GM19397 (cell line): ENCODE data around the gene MTHFD2.
"Not testable (repeated sequence)": the region's sequence is repeated elsewhere in the genome, so short reads cannot be mapped to it uniquely, and the experiment has no call there.

Experiments used
- ATAC-seq: cut with Tn5 transposase; IDR thresholded peaks from one replicate; pipeline ENCODE4 v1.9.1; 2021; ENCODE audit warnings: mild to moderate bottlenecking, moderate library complexity; ENCODE audit not compliant: unreplicated experiment

Gene MTHFD2

DNA sequence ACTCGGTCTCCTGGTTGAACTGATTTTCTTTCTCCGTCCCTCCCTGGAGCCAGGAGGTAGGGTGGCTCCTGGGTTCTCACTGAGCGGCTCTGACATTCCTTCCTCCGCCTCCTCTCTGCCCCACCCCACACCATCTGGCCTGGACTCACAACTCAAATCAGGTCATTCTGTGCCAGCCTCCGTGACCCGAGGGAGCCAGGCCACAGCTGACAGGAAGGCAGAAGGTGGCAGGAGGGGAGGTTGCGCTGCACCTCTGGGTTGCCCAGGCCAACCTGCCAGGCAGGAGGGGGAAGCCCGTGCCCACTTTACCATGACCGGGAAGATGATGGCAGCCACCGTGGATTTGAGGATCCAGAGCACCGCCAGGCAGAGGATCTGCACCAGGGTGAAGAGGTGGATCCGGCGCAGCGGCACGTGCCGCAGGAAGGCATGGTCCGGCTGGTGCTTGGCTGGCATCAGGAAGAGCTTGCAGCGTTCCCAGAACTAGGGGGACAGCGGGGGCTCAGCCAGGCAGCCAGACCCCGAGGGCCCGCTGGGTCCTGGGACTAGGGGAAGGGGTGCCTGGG lies 28.3 kb downstream of the MTHFD2 start:
- no peak for ATAC-seq

DNA sequence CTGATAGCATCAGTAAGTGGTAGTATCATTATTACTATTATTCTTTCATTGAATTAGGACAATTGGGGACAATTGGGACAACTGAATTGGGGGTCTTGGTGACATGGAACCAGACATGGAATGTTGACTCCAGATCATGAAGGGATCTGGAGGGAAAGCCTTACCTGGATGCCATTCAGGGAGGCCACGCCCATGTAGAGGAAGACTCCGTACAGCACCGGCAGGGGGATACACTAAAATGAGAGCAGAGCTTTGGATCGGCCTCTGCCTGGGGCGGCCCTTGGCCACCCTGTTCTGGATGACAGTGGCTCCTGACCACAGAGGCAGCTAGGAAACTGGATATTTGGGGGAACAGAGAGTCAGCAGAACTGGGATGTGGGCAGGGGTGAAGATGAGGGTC lies 29.2 kb downstream of the MTHFD2 start:
- ATAC-seq: no peak

DNA sequence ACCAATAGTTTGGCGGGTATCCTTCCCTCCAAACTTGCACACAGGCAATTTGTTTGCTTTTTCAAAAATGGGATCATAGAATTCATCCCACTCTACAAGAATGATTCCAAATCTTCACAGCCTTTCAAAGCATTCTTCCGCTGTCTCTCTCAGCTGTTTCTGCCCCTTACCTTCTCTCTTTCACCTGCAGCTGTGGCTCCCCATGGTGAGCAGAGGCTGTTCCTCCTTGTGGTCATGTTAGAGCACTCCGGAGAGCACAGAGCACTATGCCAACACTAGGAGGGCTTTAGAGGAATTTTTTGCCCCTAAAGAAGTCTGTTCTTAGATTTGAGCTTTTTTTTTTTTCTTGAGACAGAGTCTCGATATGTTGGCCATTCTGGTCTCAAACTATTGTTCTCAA lies 30.4 kb downstream of the MTHFD2 start:
- no peak for ATAC-seq

DNA sequence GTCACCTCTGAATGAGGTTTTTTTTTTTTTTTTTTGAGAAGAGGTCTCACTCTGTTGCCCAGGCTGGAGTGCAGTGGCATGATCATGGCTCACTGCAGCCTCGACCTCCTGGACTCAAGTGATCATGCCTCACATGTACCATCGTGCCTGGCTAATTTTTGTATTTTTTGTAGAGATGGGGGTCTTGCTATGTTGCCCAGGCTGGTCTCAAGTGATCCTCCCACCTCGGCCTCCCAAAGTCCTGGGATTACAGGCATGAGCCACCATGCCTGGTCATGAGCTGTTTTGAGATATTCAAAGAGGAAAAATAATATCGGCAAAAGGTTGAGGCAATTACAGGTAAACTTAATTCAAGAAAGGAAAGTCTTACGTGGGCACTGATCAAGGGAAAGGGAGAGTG lies 31.4 kb downstream of the MTHFD2 start:
- ATAC-seq: not testable (repeated sequence)

DNA sequence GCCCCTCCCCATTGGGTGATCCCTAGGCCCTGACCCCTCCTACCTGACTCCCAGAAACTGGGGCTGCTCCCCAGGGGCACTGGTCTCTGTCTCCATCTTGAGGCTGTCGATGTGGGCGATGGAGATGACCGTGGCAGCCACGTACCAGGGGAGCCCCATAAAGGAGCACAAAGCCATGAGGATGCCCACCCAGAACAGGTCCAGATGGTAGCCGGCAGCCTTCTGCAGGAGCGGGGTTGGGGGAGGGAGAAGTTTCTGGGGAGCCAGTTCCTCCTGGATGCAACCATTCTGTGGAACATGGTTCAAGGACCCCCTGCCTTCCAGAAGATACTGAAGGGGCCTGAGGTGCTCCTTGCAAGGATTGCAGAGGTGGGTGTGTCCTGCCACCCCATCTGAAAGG lies 34.0 kb downstream of the MTHFD2 start:
- ATAC-seq: no peak

DNA sequence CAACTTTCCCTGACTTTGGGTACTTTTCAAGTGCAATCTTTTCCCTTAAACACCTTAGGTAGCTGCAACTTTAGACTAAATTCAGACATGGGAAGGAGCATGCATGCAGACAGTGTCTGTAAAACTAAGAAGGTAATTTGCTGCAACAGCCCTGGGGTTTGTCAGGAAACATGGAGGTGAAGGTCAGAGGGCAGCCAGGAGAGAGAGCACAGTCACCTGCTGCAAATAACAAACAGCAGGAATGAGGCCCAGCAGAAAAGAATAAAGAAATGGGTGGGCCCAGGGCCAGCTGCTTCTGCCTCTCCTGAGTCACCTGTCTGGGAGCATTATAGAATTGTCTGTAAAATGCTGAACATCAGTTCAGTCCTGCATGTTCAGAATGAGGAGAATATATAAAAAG lies 35.2 kb downstream of the MTHFD2 start:
- ATAC-seq: no peak

DNA sequence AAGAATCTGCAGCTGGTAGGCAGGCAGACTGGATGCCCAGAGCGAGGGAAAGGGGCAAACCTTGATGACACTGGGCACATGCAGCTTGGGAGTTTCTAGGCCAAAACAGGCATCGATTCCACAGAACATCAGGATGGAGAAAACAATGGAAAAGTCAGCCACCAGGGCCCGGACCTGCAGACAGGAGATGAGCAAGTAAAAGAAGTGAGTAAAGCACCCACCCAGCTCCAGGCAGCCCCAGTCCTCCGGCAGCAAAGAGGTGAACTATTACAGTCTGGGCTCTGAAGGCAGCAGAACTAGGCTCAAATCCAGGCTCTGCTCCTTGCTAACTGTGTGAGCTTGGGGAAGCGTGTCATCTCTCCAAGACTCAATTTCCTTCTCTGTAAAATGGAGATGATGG lies 36.6 kb downstream of the MTHFD2 start:
- ATAC-seq: no peak

DNA sequence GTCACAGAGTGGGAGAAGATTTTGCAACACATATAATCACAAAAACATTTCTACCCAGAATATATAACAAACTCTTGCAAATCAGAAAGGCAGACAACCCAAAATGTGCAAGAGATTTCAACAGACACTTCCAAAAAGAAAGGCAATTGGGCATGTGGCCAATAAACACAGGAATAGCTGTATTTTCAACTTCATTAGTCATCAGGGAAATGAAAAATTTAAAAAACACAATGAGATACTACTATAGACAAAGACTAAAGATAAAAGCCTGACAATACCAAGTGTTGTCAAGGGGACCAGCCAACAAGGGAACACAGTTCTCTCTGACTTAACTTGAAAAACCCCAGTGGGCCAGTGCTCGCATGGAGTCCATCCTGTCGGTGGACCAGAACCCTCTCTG lies 40.5 kb downstream of the MTHFD2 start:
- ATAC-seq: no peak

DNA sequence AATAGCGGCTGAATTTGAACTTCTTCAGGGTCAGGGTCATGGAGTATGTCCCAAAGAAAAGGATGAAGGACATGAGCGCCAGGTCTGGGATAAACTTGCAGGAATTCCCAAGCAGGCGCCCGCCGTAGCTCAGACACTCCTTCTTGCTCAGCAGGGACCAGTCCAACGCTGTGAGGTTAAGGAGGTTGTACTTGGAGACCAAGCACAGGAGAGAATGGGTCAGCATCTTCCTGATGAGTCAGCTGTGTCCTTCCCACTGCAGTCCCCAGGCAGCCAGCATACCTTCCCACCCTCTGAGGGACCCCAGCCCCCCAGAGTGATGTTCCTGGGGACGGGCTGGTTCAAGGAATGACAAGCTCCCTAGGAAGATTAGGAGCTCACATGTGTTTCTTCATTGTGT lies 40.9 kb downstream of the MTHFD2 start:
- no peak for ATAC-seq

DNA sequence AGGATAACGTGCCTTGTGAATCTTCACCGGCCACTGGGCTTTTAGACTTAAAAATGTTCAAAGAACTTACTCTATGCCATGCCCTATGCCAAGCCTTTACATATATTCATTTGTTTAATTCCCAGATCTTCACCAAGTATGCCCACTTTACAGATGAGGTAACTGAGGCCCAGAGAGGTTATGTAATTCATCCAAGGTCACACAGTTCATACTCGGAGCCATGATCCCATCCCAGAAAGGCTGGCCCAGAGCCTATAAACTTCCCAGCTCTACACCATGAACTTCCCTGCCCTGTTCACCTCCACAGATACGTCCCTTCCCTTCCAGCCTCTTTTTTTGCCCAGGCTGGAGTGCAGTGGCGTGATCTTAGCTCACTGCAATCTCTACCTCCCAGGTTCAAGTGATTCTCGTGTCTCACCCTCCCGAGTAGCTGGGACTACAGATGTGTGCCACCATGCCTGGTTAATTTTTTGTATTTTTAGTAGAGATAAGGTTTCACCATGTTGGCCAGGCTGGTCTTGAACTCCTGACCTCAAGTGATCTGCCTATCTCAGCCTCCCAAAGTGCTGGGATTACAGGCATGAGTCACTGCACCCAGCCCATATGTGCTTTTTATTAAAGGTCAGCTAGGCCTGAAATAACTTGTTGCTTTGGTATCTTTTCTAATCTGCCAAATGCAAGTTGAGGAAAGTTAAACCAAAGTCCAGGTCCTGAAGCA lies 44.1 kb downstream of the MTHFD2 start:
- ATAC-seq: no peak

DNA sequence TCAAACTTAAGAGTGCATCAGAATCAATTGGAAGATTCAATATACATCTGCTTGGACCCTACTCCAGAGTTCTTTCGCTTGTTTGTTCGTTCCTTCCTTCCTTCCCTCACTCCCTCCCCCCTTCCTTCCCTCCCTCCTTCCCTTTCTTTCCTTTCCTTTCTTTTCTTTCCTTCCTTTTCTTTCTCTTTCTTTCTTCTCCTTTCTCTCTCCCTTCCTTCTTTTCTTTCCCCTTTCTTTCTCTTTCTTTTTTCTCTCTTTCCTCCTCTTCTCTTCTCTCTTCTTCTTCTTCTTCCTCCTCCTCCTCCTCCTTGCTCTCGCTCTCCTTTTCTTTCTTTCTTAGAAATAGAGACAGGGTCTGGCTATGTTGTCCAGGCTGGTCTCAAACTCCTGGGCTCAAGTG lies 45.9 kb downstream of the MTHFD2 start:
- ATAC-seq: no peak

DNA sequence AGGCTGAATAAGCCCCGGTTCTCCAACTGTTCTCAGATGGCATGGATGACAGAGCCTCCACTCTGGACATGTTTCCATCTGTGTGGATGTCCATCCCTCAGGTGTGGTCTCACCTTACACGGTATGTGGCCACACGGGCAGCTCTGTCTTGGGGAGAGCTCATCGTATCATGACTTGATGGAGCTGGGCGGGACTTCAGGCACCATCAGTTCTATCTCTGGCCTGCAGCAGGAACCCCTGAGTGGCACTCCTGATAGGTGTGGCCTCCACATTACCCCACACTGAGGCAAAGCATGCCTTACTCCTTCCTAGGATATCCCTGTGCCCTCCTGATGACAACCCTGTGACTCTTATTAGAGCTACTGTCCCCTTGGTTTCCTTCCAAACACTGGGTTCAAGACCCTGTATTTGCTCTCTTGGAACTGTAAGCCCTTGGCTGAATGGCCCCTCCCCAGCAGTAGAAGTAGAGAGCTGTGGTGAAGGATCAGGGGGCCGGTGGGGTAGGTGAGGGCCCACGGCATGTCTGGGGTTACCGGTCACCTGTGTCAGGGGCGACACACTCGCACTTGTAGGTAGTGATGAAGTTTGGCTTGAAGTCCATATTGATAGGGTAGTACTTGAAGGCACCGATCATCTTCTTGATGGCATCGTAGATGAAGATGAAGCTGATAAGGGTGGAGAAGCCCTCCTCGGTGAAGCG lies 48.2 kb downstream of the MTHFD2 start:
- ATAC-seq: no peak

DNA sequence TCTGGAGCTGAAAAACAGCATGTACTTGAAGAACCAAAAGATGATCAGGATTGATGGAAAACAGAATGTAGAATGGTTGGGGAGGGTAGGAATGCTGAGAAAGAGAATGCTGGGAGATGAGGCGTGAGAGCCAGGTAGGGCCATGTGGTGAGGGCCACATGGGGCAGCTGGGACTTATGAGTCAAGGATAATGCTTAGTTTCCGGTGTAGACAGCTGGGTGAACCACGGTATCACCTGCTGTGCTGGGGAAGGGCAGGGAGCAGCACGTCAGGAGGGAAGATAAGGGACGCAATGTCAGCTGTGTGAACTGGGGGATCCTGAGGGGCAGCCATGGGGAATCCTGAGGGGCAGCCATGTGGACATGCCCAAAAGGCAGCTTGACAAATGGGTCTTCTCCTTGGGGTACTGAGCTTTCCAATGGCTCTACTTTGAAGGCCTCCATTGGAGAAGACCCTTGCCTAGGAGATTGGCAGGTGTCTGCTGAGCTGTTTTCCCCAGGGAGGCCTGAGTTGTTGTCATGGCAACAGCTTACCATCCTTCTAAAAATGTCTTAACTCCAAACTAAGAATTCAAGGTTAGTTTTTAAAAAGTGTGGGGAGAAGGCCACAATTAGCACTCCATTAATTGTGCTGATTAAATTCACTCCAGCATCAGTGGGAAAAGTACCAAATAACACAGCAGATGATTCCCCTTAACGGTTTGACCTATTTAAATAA lies 51.1 kb downstream of the MTHFD2 start:
- no peak for ATAC-seq

DNA sequence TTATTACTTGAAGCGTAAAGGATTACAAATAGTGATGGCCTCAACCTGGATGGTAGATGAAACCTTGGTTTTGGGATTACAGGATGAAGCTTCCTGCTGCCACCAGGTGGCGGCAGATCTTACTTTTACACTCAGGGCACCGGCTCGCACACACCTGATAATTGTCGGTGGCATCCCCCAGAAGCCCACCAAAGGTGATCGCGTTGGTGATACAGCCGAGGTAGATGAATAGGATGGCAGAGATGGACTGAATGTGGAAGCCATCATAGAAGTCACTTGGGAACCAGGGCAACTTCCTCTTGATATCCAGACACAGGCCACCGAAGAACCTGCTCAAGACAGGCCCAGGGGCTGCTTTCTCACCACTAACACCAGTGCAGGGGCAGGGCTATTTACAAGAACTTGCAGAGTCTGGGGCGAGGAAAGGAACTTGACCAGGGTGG lies 51.8 kb downstream of the MTHFD2 start:
- no peak for ATAC-seq

DNA sequence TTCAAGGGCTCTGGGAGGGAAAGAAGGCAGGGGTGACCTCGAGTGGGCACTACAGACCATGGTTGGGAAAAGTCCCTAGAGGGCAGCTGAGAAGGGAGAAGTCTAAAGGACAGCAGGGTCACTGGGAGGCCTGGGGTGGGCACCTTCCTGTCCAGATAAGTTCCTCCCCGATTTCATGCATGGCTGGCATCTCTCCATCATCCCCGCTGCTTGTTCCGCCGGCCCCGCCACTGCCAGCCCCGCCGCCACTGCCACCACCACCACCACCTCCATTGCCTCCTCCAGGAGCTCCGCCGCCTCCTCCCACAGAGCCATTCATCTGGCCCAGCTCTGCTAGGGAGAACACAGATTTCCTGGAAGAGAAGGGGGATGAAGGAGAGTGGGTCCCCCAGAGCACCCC lies 53.6 kb downstream of the MTHFD2 start:
- ATAC-seq: no peak

DNA sequence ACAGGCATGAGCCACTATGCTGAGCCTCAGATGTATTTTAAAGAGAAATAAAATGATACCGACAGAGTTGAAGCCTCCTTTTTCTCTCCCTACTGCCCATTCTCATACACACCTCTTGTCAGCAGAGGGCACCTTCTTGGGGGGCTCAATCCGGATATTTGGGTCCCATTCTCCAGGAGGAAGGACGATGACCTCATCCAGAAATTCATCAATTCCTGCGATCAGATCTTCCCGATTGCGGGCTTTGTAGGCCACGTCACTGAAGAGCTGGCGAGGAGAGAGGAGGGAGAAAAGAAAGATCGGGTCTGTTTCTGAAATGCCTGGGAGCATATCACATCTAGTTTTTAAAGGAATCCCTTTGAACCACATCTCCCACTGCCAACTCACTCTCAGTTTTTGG lies 54.4 kb downstream of the MTHFD2 start:
- ATAC-seq: no peak

DNA sequence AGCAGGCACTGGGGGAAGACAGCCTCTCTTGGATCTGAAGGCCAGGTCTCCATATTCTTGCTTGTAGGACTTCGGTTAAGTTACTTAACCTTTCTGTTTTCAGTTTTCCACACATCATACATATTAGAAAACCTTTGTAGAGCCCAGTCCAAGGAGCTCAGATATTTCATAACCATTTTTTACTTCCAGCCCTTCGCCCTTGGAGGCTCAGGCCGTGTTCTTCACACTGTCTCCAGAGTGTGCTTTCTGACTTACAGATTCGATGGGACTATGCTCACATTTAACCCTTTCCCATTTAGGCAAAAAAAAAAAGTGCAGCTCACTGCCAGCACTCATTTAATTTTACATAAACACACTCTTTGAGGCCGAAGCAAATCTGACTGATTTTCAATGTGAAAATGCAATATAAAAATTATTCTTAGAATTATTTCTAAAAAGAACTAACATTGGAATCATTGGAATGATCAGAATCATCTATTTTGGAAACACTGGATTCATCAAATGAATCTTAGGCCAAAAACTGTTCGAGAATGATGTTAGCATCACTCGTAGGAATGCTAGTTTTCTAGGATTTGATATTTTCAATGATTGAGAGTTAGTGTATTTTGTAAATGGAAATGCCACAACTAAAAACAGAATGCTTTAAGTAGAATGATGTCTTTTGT lies 55.0 kb downstream of the MTHFD2 start:
- ATAC-seq: no peak

DNA sequence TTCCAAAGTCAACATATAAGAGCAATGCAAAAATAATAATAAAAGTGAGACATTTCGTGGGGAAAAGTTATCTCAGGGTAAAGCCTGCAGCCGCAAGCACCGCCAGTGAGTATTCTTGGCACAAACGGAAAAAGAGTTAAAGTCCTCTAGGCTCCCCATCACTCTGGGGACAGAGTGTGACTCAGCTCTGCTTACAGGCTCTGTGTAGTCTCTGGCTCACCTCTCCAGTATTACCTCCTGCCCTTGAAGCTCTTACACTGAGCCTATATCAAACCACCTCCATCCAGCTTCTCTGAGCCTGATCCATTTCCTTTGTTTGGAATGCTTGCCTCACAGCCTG lies 55.5 kb downstream of the MTHFD2 start:
- no peak for ATAC-seq

DNA sequence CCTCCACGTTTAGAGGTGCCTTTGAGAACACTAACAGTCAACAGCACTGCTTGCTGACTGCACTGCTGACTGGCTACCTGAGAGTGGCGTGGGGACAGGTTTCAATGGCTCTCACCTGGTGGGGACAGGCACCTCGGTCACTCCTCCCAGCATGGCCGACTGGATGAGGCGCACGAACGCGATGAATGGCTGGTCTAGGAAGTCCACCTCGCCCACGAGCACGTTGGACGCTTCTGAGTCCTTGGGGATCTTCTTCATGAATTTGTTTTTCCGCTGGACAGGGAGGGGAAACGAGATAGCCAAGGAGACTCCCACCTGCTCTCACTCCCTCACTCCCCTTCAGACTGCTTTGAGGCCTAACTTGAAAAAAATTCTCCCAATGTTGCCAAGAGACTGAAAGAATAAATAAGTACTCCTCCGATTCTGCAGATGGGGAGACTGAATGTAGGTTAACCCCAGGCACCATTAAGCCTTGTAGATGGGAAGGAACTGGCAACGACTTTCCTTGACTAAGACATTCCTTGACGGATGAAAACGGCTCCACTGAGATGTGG lies 57.3 kb downstream of the MTHFD2 start:
- no peak for ATAC-seq

DNA sequence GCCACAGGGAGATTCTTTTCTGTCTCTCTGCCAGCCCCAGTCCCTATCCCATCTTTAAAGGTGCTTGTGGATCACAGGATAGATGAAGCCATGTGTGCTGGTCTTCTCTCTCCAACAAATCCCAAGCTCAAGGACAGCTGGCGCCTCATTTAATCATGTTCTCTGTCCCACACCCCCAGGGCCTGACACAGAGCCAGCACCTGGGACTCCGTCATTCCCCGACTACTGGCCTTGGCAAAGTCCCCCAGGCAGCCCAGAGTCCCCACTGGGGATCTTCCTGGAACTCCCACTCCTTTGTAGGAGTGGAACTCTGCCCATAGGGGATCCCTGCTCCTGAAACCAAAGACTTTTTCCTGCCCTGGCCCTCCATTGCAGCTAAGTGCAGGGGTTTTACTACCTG lies 60.8 kb downstream of the MTHFD2 start:
- no peak for ATAC-seq

DNA sequence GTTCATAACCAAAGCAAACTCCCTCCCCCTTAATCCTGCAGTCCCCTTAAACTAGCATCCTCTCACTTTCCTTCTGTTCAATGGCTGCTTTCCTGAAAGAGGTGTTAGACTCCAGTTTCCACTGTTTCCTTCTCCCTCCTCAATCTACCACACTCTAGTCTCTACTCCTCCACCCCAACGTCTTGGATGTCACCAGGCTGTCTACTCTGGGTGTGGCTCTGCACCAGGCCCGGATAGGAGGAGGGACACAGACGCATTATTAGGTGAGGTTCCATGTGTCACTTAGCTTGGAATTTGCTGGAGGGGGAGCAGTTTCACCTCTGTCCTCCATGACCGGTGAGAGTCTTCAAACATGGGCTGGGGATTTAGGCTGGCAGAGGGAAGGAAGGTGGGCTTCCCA lies 61.3 kb downstream of the MTHFD2 start:
- ATAC-seq: no peak
